Mucosa of descending colon (tissue), 3 donors: ENCODE data around the gene FUT1. TPM values are rescaled to one million over a fixed set of nuclear protein-coding genes. Genes with fewer than 3 reads are reported as not detected.

Experiments used
- ATAC-seq: fragments of 200-7000 bp; cut with Tn5 transposase; one replicate; pipeline ENCODE4 v1.9.1; 2020; ENCODE audit warnings: mild to moderate bottlenecking, moderate library complexity
- DNase-seq, 3 donors: peaks; one replicate each; pipeline ENCODE4 v3.0.0-alpha.2; 2020
- H3K36me3 ChIP-seq: fragments of 200-600 bp; one replicate; pipeline ENCODE4 v1.8.0; 2021; ENCODE audit warnings: low read depth, mild to moderate bottlenecking
- H3K4me1 ChIP-seq: fragments of 200-600 bp; one replicate; pipeline ENCODE4 v1.8.0; 2021; ENCODE audit warnings: low read depth, mild to moderate bottlenecking
- H3K4me3 ChIP-seq: fragments of 200-600 bp; one replicate; pipeline ENCODE4 v1.8.0; 2021; ENCODE audit warnings: mild to moderate bottlenecking
- H3K9me3 ChIP-seq: fragments of 200-600 bp; one replicate; pipeline ENCODE4 v1.8.0; 2021; ENCODE audit warnings: mild to moderate bottlenecking
- intact Hi-C, 2 donors: fragments of 100-400 bp; cut with DNase I in 1 of 2; cut with micrococcal nuclease in 1 of 2; formaldehyde crosslinking; loops; one replicate each; pipeline versions ENCODE4 v1.11.0 to v1.11.1; 2022; cut with DNase I, micrococcal nuclease
- total RNA-seq, 3 donors: library from RNA; stranded (reverse); fragmentation: NEBNext Ultra II Directional in 2 of 3; extraction: Animal tissue kit (Norgen Biotek cat#: 25700) in 2 of 3; gene quantifications; one replicate each; pipeline versions ENCODE4 v1.2.1 to v1.2.4, GENCODE V29; 2021 to 2023
- TF ChIP-seq, protein P1 (sequence below): fragments of 200-600 bp; IDR thresholded peaks from one replicate; pipeline ENCODE4 v1.8.0; 2022; ENCODE audit warnings: antibody characterized with exemption, mild to moderate bottlenecking
- donor health status: DM: no; HTN: no; CAD: no; lungs with moderate emphysema.
- donor health status: DM: no; HTN: no; CAD: no.
- donor health status: DM: no; HTN: yes; CAD: no.

Gene FUT1
- total RNA-seq, 3 donors from 2014 or later, result 0.17 to 1.5 (median 0.72) TPM

DNA sequence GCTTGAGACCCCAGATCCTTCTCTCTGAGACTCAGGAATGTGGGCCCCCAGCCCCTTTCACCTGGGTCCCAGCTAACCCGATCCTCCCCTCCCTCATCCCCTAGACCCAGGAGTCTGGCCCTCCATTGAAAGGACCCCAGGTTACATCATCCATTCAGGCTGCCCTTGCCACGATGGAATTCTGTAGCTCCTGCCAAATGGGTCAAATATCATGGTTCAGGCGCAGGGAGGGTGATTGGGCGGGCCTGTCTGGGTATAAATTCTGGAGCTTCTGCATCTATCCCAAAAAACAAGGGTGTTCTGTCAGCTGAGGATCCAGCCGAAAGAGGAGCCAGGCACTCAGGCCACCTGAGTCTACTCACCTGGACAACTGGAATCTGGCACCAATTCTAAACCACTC is 3.3 kb upstream of the FUT1 start:
- no peak for ATAC-seq
- TF ChIP-seq, protein P1, sequence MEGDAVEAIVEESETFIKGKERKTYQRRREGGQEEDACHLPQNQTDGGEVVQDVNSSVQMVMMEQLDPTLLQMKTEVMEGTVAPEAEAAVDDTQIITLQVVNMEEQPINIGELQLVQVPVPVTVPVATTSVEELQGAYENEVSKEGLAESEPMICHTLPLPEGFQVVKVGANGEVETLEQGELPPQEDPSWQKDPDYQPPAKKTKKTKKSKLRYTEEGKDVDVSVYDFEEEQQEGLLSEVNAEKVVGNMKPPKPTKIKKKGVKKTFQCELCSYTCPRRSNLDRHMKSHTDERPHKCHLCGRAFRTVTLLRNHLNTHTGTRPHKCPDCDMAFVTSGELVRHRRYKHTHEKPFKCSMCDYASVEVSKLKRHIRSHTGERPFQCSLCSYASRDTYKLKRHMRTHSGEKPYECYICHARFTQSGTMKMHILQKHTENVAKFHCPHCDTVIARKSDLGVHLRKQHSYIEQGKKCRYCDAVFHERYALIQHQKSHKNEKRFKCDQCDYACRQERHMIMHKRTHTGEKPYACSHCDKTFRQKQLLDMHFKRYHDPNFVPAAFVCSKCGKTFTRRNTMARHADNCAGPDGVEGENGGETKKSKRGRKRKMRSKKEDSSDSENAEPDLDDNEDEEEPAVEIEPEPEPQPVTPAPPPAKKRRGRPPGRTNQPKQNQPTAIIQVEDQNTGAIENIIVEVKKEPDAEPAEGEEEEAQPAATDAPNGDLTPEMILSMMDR, result no peak
- Histone ChIP-seq H3K4me1 (peaks cover 10% of the 10 kb centered on the region), H3K4me3 (no peak overlapping the region), H3K36me3 (no peaks in the 10 kb centered on the region), H3K9me3 (no peaks in the 10 kb centered on the region)
- DNase-seq, result no peak
- intact Hi-C loops, result no loop called here

GRCh38 chr19:48755084-48755641 is 2.7 kb upstream of the FUT1 start, which contains the start of gene FGF21:
Gene FGF21, plus strand, starts transcription at chr19:48755524. Its CDS starts 713 bp downstream, at chr19:48756237.
- intact Hi-C loops, result no loop called here
- Histone ChIP-seq H3K36me3 (no peaks in the 10 kb centered on the region), H3K4me1 (peaks cover 10% of the 10 kb centered on the region), H3K9me3 (no peaks in the 10 kb centered on the region), H3K4me3 (no peak within 1 kb of the TSS)
- no peak for DNase-seq
- ATAC-seq, result no peak
- TF ChIP-seq, protein P1, result no peak

- Histone ChIP-seq H3K4me3 (no peak overlapping the region), H3K4me1 (peaks cover 10% of the 10 kb centered on the region), H3K36me3 (no peaks in the 10 kb centered on the region), H3K9me3 (no peaks in the 10 kb centered on the region)
- DNase-seq, result no peak
- ATAC-seq, result no peak
- intact Hi-C loops, result no loop called here
- TF ChIP-seq, protein P1, result no peak
Measured at GRCh38 chr19:48751845-48752495, 471 bp downstream of the FUT1 start.

DNA sequence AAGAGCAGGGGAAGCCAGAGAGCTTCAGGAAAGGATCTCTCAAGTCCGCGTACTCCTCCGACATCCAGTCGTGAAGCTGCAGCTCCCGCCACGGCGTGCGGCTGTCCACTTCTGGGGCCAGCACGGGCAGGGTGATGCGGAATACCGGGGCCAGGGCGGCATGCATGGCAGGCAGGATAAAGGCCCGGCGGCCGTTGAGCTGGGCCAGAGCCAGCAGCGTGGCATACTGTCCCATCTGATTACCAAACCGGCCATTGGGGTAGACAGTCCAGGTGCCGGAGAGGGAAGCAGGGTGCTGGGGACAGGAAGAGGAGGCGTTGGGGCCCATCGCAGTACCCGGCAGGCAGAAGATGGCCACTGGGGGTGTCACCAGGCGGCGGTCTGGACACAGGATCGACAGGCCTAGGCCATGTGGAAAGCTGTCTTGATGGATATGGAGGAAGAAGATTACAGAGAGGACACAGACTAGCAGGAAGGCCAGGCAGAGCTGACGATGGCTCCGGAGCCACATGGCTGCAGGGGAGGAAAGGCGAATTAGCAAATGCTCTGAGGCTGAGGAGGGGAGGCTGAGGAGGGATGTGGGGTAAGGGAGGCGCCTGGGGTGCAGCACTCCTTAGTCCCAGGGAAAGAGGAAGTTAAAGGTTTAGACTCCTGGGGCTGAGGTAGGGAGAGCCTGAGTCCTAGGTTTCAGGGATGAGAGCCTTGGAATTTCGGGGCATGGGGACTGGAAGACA is 1.5 kb downstream of the FUT1 start:
- intact Hi-C loops, result no loop called here
- Histone ChIP-seq H3K4me3 (no peak overlapping the region), H3K4me1 (peaks cover 10% of the 10 kb centered on the region), H3K36me3 (no peaks in the 10 kb centered on the region), H3K9me3 (no peaks in the 10 kb centered on the region)
- ATAC-seq (no peak), DNase-seq (no peak)
- TF ChIP-seq, protein P1, result no peak

DNA sequence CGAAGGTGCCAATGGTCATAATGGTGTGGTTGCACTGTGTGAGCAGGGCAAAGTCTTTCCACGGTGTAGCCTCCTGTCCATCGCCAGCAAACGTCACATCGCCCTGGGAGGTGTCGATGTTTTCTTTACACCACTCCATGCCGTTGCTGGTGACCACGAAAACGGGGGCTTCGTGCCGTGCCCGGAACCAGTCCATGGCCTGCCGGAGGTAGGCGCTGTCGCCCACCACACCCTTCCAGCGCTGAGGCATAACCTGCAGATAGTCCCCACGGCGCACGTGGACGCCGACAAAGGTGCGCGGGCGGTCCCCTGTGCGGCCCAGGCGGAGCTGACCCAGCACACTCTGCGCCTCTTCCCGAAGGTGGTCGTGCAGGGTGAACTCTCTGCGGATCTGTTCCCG is 2.1 kb downstream of the FUT1 start:
- TF ChIP-seq, protein P1, result no peak
- no peak for ATAC-seq
- intact Hi-C loops, result no loop called here
- DNase-seq, result no peak
- H3K36me3 ChIP-seq, result no peaks in the 10 kb centered on the region
- H3K4me1 ChIP-seq, result peaks cover 10% of the 10 kb centered on the region
- no peaks in the 10 kb centered on the region for H3K9me3 ChIP-seq
- no peak overlapping the region for H3K4me3 ChIP-seq
